Measurements from ENCODE around the gene AFF4. TPM values are rescaled to one million over a fixed set of nuclear protein-coding genes. Genes with fewer than 3 reads are reported as not detected.

The AFF4 gene
- polyA plus RNA-seq, 2 of the 4 experiments (the other 2 are of a cell fraction), result 22.1 to 43.5 TPM

- POLR2A ChIA-PET, result no interaction called here
- ATAC-seq (no peak), FAIRE-seq (no peak), DNase-seq (ENCODE audit: low read depth in 1 of 2, low spot score in 1 of 2) (no peak)
- CTCF ChIA-PET, result interaction anchor here (1.0 to 2.9 kb wide), 3 partner anchors 10 to 27 kb away, joined by 4 to 14 read pairs (median 14); partner anchors contain the start of genes GDF9, SHROOM1 and UQCRQ
- Histone ChIP-seq H3K9me3 (no peaks in the 10 kb centered on the region), H3K4me2 (no peak overlapping the region), H3K27ac (peak overlapping the region in 1 of 2 experiments; percentile 9; a peak in 1 of 6 replicates), H3K4me3 (no peak overlapping the region), H3K4me1 (peaks cover 4% of the 10 kb centered on the region; the same call in 1 of the 3 replicates)
- WGBS (ENCODE audit: missing lambda C conversion rate), result 82% methylated on average over 8 of the region's 8 CpGs
- TF ChIP-seq RFX5 (IDR thresholded peaks at IDR 0.05), result no peak
- no peak for TF ChIP-seq NPAS2 (CRISPR knock-in tag; IDR thresholded peaks at IDR 0.05; ENCODE audit: borderline replicate concordance)
- no peak for TF ChIP-seq KDM1A (IDR thresholded peaks at IDR 0.05; ENCODE audit: low read depth)
- no peak for TF ChIP-seq CHD2 (IDR thresholded peaks at IDR 0.05; ENCODE audit: low read length, partially characterized antibody)
- no peak for TF ChIP-seq ESRRA (IDR thresholded peaks at IDR 0.05; ENCODE audit: borderline replicate concordance, low read length)
Measured at GRCh38 chr5:132839426-132840301, 123.8 kb downstream of the AFF4 start.

- POLR2A ChIA-PET, result no interaction called here
Measured at GRCh38 chr5:132838516-132839282, 124.7 kb downstream of the AFF4 start.

GRCh38 chr5:132837868-132838267 is 125.6 kb downstream of the AFF4 start:
- H3K27ac ChIP-seq, result no peak overlapping the region
- H3K4me2 ChIP-seq, result no peak overlapping the region
- FAIRE-seq (no peak), DNase-seq (ENCODE audit: low read depth in 1 of 2, low spot score in 1 of 2) (no peak), ATAC-seq (no peak; a peak in 1 of 6 replicates)
- POLR2A ChIA-PET, result no interaction called here
- no peaks in the 10 kb centered on the region for H3K9me3 ChIP-seq
- no peak for TF ChIP-seq POLR2A (IDR thresholded peaks at IDR 0.05; ENCODE audit: low read length)
- no peak for TF ChIP-seq CBX8 (IDR thresholded peaks at IDR 0.05)
- no peak for TF ChIP-seq NPAS2 (CRISPR knock-in tag; IDR thresholded peaks at IDR 0.05; ENCODE audit: borderline replicate concordance)
- no peak for TF ChIP-seq SMC3 (IDR thresholded peaks at IDR 0.05)
- no peak for TF ChIP-seq REST (IDR thresholded peaks at IDR 0.05)
- CTCF ChIA-PET, result interaction anchor here (2.8 to 2.9 kb wide), 2 partner anchors 8 to 18 kb away, joined by 14 read pairs; partner anchors contain the start of gene SHROOM1
- no peak overlapping the region for H3K4me3 ChIP-seq
- 81% methylated on average over 2 of the region's 2 CpGs for WGBS (ENCODE audit: missing lambda C conversion rate)
- H3K4me1 ChIP-seq, result peaks cover 4% of the 10 kb centered on the region; the same call in 1 of the 3 replicates

More at GRCh38 chr5:132838516-132839282, 124.7 kb downstream of the AFF4 start:
- CTCF ChIA-PET, result interaction anchor here (1.0 to 2.9 kb wide), 3 partner anchors 9 to 28 kb away, joined by 4 to 14 read pairs (median 14); partner anchors contain the start of genes GDF9, SHROOM1 and UQCRQ
- TF ChIP-seq HOXB5 (CRISPR knock-in tag; IDR thresholded peaks at IDR 0.05) (no peak), BCL3 (IDR thresholded peaks at IDR 0.05) (no peak), PHF8 (IDR thresholded peaks at IDR 0.05; ENCODE audit: borderline replicate concordance, low read depth) (no peak), MYC (IDR thresholded peaks at IDR 0.05; ENCODE audit: borderline replicate concordance, low read length) (no peak), FOSL2 (IDR thresholded peaks at IDR 0.05) (no peak), FOSL2 (CRISPR knock-in tag; IDR thresholded peaks at IDR 0.05) (no peak), ESRRA (IDR thresholded peaks at IDR 0.05; ENCODE audit: borderline replicate concordance, low read length) (no peak), NR3C1 (IDR thresholded peaks at IDR 0.05) (no peak), KDM1A (IDR thresholded peaks at IDR 0.05; ENCODE audit: low read depth) (no peak), BHLHE40 (IDR thresholded peaks at IDR 0.05; ENCODE audit: low read depth, low read length) (no peak), RCOR1 (IDR thresholded peaks at IDR 0.05; ENCODE audit: low read depth, low read length) (no peak), RAD21 (conservative IDR thresholded peaks at IDR 0.05 in 1 of 2, IDR thresholded peaks at IDR 0.05 in 1 of 2) (no peak), KDM5A (IDR thresholded peaks at IDR 0.05) (no peak), HES2 (IDR thresholded peaks at IDR 0.05) (no peak)
- H3K9me3 ChIP-seq, result no peaks in the 10 kb centered on the region
- no peak overlapping the region for H3K4me2 ChIP-seq
- DNase-seq (ENCODE audit: low read depth in 1 of 2, low spot score in 1 of 2) (no peak), FAIRE-seq (no peak), ATAC-seq (no peak)
- WGBS (ENCODE audit: missing lambda C conversion rate), result 71% methylated on average over 3 of the region's 3 CpGs
- H3K27ac ChIP-seq, result no peak overlapping the region
- peaks cover 4% of the 10 kb centered on the region; the same call in 1 of the 3 replicates for H3K4me1 ChIP-seq
- H3K4me3 ChIP-seq, result no peak overlapping the region

Data from A549 (cell line).